ENCODE data around the gene POLR1E. TPM values are rescaled to one million over a fixed set of nuclear protein-coding genes. Genes with fewer than 3 reads are reported as not detected.

The POLR1E gene
- total and polyA plus RNA-seq, 10 of the 15 experiments (the other 5 are each of a cell fraction or from before 2014, with no cell fraction given): 13.7 to 71.3 (median 50.4) TPM

GRCh38 chr9:37456817-37457216, 28.9 kb upstream of the POLR1E start (continued):
- TF ChIP-seq CEBPZ (IDR thresholded peaks at IDR 0.05; ENCODE audit: low read depth, low read length) (no peak), ZNF207 (IDR thresholded peaks at IDR 0.05; ENCODE audit: borderline replicate concordance) (no peak), TAF1 (IDR thresholded peaks at IDR 0.05; ENCODE audit: borderline replicate concordance, low read depth, low read length) (no peak), EZH2 (IDR thresholded peaks at IDR 0.05; ENCODE audit: borderline replicate concordance, control insufficient read depth, low read depth, low read length) (no peak), SUPT20H (IDR thresholded peaks at IDR 0.05; ENCODE audit: borderline replicate concordance, control insufficient read depth, low read depth, low read length) (no peak), ZBTB33 (IDR thresholded peaks at IDR 0.05) (no peak), TCF7 (IDR thresholded peaks at IDR 0.05; ENCODE audit: borderline replicate concordance) (no peak)

All from GM12878 (cell line).